ENCODE results near the gene SPTLC2. TPM values are rescaled to one million over a fixed set of nuclear protein-coding genes. Genes with fewer than 3 reads are reported as not detected.

SPTLC2 gene
- total and polyA plus RNA-seq, 2 of the 13 experiments (the other 11 are each of a cell fraction or from before 2014, with no cell fraction given): 17.4 to 17.5 TPM

DNA sequence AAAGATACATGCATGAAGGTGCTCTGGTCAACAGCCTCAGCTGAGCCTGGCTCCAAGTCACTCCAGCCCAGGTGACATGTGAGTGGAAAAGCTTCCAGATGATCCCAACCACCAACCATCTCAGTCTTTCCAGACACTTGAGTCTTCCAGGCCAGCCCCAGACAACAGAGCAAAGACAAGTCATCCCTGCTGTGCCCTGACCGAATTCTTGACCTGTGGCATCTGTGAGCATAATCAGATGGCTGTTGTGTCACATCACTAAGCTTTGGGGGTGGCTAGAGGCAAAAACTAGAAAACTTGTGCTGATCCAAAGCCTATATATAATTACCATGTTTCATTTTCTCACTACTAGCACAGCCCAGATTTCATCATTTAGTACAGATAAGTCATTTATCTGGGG lies 67.0 kb downstream of the SPTLC2 start (continued):
- TF ChIP-seq KDM1A (CRISPR knock-in tag; IDR thresholded peaks at IDR 0.05) (no peak), ZNF382 (CRISPR knock-in tag; IDR thresholded peaks at IDR 0.05; ENCODE audit: borderline replicate concordance) (no peak), SNAPC4 (CRISPR knock-in tag; IDR thresholded peaks at IDR 0.05) (no peak), CEBPB (IDR thresholded peaks at IDR 0.05; ENCODE audit: borderline replicate concordance, low read depth, low read length) (no peak), SNAPC2 (CRISPR knock-in tag; IDR thresholded peaks at IDR 0.05) (no peak)

DNA sequence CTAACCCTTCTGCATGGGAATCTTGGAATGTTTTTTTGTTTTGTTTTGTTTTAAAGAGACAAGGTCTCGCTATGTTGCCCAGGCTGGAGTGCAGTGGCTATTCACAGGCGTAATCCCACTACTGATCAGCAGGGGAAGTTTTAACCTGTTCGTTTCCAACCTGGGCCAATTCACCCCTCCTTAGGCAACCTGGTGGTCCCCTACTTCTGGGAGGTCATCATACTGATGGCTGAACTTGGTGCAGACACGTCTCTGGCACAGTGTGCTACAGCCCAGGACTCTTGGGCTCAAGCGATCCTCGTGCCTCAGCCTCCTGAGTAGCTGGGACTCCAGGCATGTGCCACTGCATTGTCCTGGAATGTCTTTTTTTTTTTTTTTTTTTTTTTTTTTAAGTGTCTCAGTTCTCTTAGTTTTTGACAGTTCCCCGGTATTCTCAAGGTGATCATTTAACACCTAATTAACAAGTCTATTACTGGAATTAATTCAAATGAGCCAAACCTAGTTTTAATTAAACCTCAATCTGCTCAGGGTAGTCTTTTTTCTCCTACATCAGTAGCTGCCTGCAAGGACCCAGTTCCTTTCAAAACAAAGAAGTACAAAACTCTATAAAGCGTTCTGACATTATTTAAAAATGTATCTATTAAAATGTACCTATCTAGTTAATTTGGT lies 68.8 kb downstream of the SPTLC2 start:
- no peak overlapping the region for H3K4me3 ChIP-seq (replicated peaks in 1 of 3; ENCODE audit: insufficient read depth in 1 of 3, low read depth in 2 of 3, low read length in 3 of 3)
- POLR2A ChIA-PET: no interaction called here
- no peak for FAIRE-seq

More for the DNA sequence above, 68.8 kb downstream of the SPTLC2 start:
- in situ Hi-C loops (cut with HindIII; ENCODE audit: extremely low pct_ligation_motif_present, low pct_unique_long_range_greater_than_20kb): loop anchor here (10.0 kb wide), 1 partner anchor 243 kb away; no protein-coding TSS in a partner anchor
- DNase-seq (ENCODE audit: low spot score) (no peak), ATAC-seq (peak; percentile 68)
- Histone ChIP-seq H3K9me3 (ENCODE audit: low read length) (no peaks in the 10 kb centered on the region), H3K79me2 (ENCODE audit: insufficient read depth, low read length) (no peaks in the 10 kb centered on the region), H3K27ac (ENCODE audit: extremely low read length, insufficient read depth, low read length) (no peak overlapping the region), H3K4me1 (ENCODE audit: insufficient read depth, low read length) (peaks cover 14% of the 10 kb centered on the region), H3K9ac (ENCODE audit: insufficient read depth, low read depth, low read length) (no peak overlapping the region), H4K20me1 (ENCODE audit: insufficient read depth, low read length) (no peaks in the 10 kb centered on the region), H2AFZ (ENCODE audit: low read length) (no peak overlapping the region), H3K4me2 (ENCODE audit: low read depth, low read length) (no peak overlapping the region), H3K27me3 (ENCODE audit: control insufficient read depth in 1 of 2, insufficient read depth in 2 of 2, low read length in 2 of 2) (no peaks in the 10 kb centered on the region), H3K36me3 (replicated peaks in 1 of 2; ENCODE audit: control insufficient read depth in 1 of 2, insufficient read depth in 2 of 2, low read length in 2 of 2) (peaks cover 8 to 24% of the 10 kb centered on the region in 2 experiments; a peak in 4 of 5 replicates)
- 0 out of 2 replicates have a peak, but pooled peaks have one; percentile 4 for TF ChIP-seq CTCF (CRISPR knock-in tag; IDR thresholded peaks at IDR 0.05)
- TF ChIP-seq ZNF652 (CRISPR knock-in tag; IDR thresholded peaks at IDR 0.05; ENCODE audit: borderline replicate concordance, low read depth): peak; percentile 63; the same call in 1 of the 2 replicates
- TF ChIP-seq ZNF121 (CRISPR knock-in tag; IDR thresholded peaks at IDR 0.05): 0 out of 2 replicates have a peak, but pooled peaks have one; percentile 12
- TF ChIP-seq ZNF264 (CRISPR knock-in tag; IDR thresholded peaks at IDR 0.05): no peak
- CTCF ChIA-PET (ENCODE audit: low intra/inter-chr PET ratio, low total read pairs): no interaction called here
- 81% methylated on average over 8 of the region's 8 CpGs for WGBS (ENCODE audit: low lambda C conversion rate)
- intact Hi-C loops (cut with micrococcal nuclease; ENCODE audit: unreplicated experiment): no loop called here
- no TSS peak for BruUV-seq (replicated peaks)
